Stomach (tissue), 4 donors: ENCODE results near the gene FARSA.

Experiments
- POLR2A ChIP-seq, 4 donors: fragments of 450-650 bp; IDR thresholded peaks; one replicate each; pipeline ENCODE4 v1.6.1; 2016; ENCODE audit warnings: antibody characterized with exemption in 4 of 4, control low read depth in 2 of 4, mild to moderate bottlenecking in 1 of 4, moderate library complexity in 1 of 4
- TF ChIP-seq, protein P1 (sequence below), 7 experiments: fragments of 450-650 bp in 4 of 7; fragments of 200-600 bp in 3 of 7; sonication (generic) in 3 of 7; IDR thresholded peaks; one replicate each; pipeline ENCODE4 v1.5.1; 2016 to 2019; ENCODE audit warnings: antibody characterized with exemption in 7 of 7, control low read depth in 2 of 7, mild to moderate bottlenecking in 1 of 7

- peak in 2 of 4 donors; percentile 99 for TF ChIP-seq POLR2A (IDR thresholded peaks at IDR 0.05)
- TF ChIP-seq, protein P1, sequence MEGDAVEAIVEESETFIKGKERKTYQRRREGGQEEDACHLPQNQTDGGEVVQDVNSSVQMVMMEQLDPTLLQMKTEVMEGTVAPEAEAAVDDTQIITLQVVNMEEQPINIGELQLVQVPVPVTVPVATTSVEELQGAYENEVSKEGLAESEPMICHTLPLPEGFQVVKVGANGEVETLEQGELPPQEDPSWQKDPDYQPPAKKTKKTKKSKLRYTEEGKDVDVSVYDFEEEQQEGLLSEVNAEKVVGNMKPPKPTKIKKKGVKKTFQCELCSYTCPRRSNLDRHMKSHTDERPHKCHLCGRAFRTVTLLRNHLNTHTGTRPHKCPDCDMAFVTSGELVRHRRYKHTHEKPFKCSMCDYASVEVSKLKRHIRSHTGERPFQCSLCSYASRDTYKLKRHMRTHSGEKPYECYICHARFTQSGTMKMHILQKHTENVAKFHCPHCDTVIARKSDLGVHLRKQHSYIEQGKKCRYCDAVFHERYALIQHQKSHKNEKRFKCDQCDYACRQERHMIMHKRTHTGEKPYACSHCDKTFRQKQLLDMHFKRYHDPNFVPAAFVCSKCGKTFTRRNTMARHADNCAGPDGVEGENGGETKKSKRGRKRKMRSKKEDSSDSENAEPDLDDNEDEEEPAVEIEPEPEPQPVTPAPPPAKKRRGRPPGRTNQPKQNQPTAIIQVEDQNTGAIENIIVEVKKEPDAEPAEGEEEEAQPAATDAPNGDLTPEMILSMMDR (IDR thresholded peaks at IDR 0.05), result no peak
Measured at GRCh38 chr19:12937927-12938778, 4.6 kb upstream of the FARSA start, which contains the start of gene CALR.
